ENCODE measurements around the gene TSPAN9.

GRCh38 chr12:3279415-3279780, 202.2 kb downstream of the TSPAN9 start:
- no peak for TF ChIP-seq EZH2phosphoT487 (conservative IDR thresholded peaks at IDR 0.05; ENCODE audit: low read length)
- TF ChIP-seq, protein P1, sequence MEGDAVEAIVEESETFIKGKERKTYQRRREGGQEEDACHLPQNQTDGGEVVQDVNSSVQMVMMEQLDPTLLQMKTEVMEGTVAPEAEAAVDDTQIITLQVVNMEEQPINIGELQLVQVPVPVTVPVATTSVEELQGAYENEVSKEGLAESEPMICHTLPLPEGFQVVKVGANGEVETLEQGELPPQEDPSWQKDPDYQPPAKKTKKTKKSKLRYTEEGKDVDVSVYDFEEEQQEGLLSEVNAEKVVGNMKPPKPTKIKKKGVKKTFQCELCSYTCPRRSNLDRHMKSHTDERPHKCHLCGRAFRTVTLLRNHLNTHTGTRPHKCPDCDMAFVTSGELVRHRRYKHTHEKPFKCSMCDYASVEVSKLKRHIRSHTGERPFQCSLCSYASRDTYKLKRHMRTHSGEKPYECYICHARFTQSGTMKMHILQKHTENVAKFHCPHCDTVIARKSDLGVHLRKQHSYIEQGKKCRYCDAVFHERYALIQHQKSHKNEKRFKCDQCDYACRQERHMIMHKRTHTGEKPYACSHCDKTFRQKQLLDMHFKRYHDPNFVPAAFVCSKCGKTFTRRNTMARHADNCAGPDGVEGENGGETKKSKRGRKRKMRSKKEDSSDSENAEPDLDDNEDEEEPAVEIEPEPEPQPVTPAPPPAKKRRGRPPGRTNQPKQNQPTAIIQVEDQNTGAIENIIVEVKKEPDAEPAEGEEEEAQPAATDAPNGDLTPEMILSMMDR (IDR thresholded peaks at IDR 0.05; ENCODE audit: insufficient read depth, low read length, poor library complexity, severe bottlenecking), result no peak

All from SU-DHL-6 (cell line).